K562 (cell line): ENCODE results near the gene MFSD8. TPM values are rescaled to one million over a fixed set of nuclear protein-coding genes. Genes with fewer than 3 reads are reported as not detected.

Experiments used
- AFF4 ChIP-seq: sonication (generic); formaldehyde crosslinking; IDR thresholded peaks from 2 replicates; pipeline ENCODE4 v1.8.0; 2023; ENCODE audit warnings: mild to moderate bottlenecking, missing genetic modification reagents
- ARID2 ChIP-seq: fragments of 450-650 bp; IDR thresholded peaks from 2 replicates; pipeline ENCODE4 v1.6.1; 2017; ENCODE audit warnings: antibody characterized with exemption, mild to moderate bottlenecking
- BRD4 ChIP-seq: fragments of 200-600 bp; sonication (generic); IDR thresholded peaks from 2 replicates; pipeline ENCODE4 v1.6.1; 2017; ENCODE audit warnings: inconsistent platforms
- CXXC5 ChIP-seq: fragments of 250-450 bp; sonication (Bioruptor Pico); IDR thresholded peaks from 2 replicates; pipeline ENCODE4 v1.8.0; 2022; ENCODE audit warnings: inconsistent platforms, mild to moderate bottlenecking, moderate library complexity
- ETS1 ChIP-seq: conservative IDR thresholded peaks from 2 replicates; pipeline ENCODE4 v1.6.1; 2011; ENCODE audit warnings: low read depth, mild to moderate bottlenecking, low read length; ENCODE audit not compliant: control insufficient read depth
- FOSL1 ChIP-seq: fragments of 200-800 bp; sonication (Bioruptor generic); conservative IDR thresholded peaks from 2 replicates; pipeline ENCODE4 v1.6.1; 2016; ENCODE audit warnings: missing genetic modification characterization, missing compliant biosample characterization
- MAX ChIP-seq: sonication (generic); formaldehyde crosslinking; IDR thresholded peaks from 2 replicates; pipeline ENCODE4 v1.9.0; 2022; ENCODE audit warnings: mild to moderate bottlenecking, missing genetic modification reagents
- PRDM10 ChIP-seq: fragments of 450-650 bp; IDR thresholded peaks from 2 replicates; pipeline ENCODE4 v1.6.1; 2018; ENCODE audit not compliant: partially characterized antibody
- SMC3 ChIP-seq: conservative IDR thresholded peaks from 2 replicates; pipeline ENCODE4 v1.6.1; 2011; ENCODE audit warnings: low read depth, low read length, improper control_type of control experiment; ENCODE audit not compliant: insufficient read depth
- THAP12 ChIP-seq: fragments of 250-450 bp; sonication (Bioruptor Pico); IDR thresholded peaks from 2 replicates; pipeline ENCODE4 v1.9.0; 2021; ENCODE audit warnings: mild to moderate bottlenecking, inconsistent platforms
- ZBTB12 ChIP-seq: fragments of 250-450 bp; sonication (Bioruptor Pico); IDR thresholded peaks from 2 replicates; pipeline ENCODE4 v1.4.0; 2020
- ZNF121 ChIP-seq: sonication (generic); formaldehyde crosslinking; conservative IDR thresholded peaks from 2 replicates; pipeline ENCODE4 v1.8.0; 2022; ENCODE audit warnings: missing genetic modification reagents
- ZNF134 ChIP-seq: fragments of 250-450 bp; sonication (Bioruptor Pico); conservative IDR thresholded peaks from 2 replicates; pipeline ENCODE4 v1.4.0; 2020
- polyA plus RNA-seq, 8 experiments: library from polyadenylated mRNA; depleted of rRNA in 4 of 8; stranded (reverse) in 5 of 8; unstranded in 3 of 8; fragments of >200 nt; fragmentation: Nextera tagmentation in 2 of 8; fragmentation: Illumina TruSeq in 1 of 8; extraction: Ambion mirVana in 2 of 8; extraction: Trizol in 1 of 8; gene quantifications; 2 replicates each; pipeline versions ENCODE4 v1.2.1 to v1.2.3, GENCODE V29; 2011 to 2014; ENCODE audit warnings: inconsistent platforms in 1 of 8, missing spikeins in 1 of 8
- total RNA-seq, 7 experiments: library from RNA; depleted of rRNA in 6 of 7; stranded (reverse); fragments of >200 nt in 6 of 7; fragmentation: Illumina TruSeq in 2 of 7; extraction: Trizol in 2 of 7; gene quantifications; 2 replicates each; pipeline versions ENCODE4 v1.2.1 to v1.2.3, GENCODE V29; 2011 to 2021; ENCODE audit warnings: low replicate concordance in 1 of 7

The MFSD8 gene
- total and polyA plus RNA-seq, 9 of the 15 experiments (the other 6 are each of a cell fraction or from before 2014, with no cell fraction given): 7.0 to 27.2 (median 18.7) TPM

- TF ChIP-seq THAP12 (0 out of 2 replicates have a peak, but pooled peaks have one; percentile 24), BRD4 (peak; percentile 82; the same call in 1 of the 2 replicates), ZBTB12 (CRISPR knock-in tag) (peak; percentile 83), ZNF121 (CRISPR knock-in tag) (no peak), ETS1 (peak; percentile 51; the same call in 1 of the 2 replicates), CXXC5 (CRISPR knock-in tag) (peak; percentile 75), FOSL1 (tag) (no peak), SMC3 (no peak), MAX (CRISPR knock-in tag) (peak; percentile 26; the same call in 1 of the 2 replicates), PRDM10 (no peak), ZNF134 (CRISPR knock-in tag) (no peak), ARID2 (no peak), AFF4 (CRISPR knock-in tag) (peak; percentile 96)
Measured at GRCh38 chr4:127880763-127881562, 84.0 kb downstream of the MFSD8 start, which contains the start of gene PLK4 (continued).
